OCI-LY7 (cell line): ENCODE data around the gene MGST3. TPM values are rescaled to one million over a fixed set of nuclear protein-coding genes. Genes with fewer than 3 reads are reported as not detected.

ENCODE experiments used
- BruUV-seq: library from RNA; stranded (reverse); fragments of 400-500 nt; replicated peaks from 2 replicates; lab custom pipeline; 2021; lab: Mats Ljungman, UMichigan
- CTCF ChIA-PET: fragments of 300-600 bp; sonication (Branson Sonifier 250); formaldehyde crosslinking; loops from one replicate; lab custom pipeline; 2022; ENCODE audit warnings: antibody characterized with exemption; ENCODE audit not compliant: unreplicated experiment; lab: Charles Lee
- POLR2A ChIA-PET: fragments of 300-600 bp; sonication (Branson Sonifier 250); formaldehyde crosslinking; loops from one replicate; lab custom pipeline; 2022; ENCODE audit warnings: antibody characterized with exemption; lab: Charles Lee
- DNase-seq: peaks from one replicate; pipeline ENCODE4 v3.0.0-alpha.2; 2015; ENCODE audit warnings: low spot score
- H2AFZ ChIP-seq: fragments of 200-600 bp; sonication (generic), shearing (Covaris generic); 2 replicates; pipeline ENCODE4 v1.6.1; 2014; ENCODE audit warnings: mild to moderate bottlenecking, antibody characterized with exemption, low read length, moderate library complexity
- H3K27ac ChIP-seq: fragments of 200-600 bp; sonication (generic); 2 replicates; pipeline ENCODE4 v1.5.1; 2014; ENCODE audit warnings: mixed run types, low read depth, mild to moderate bottlenecking, moderate library complexity, low read length, inconsistent platforms; ENCODE audit not compliant: poor library complexity, severe bottlenecking
- H3K36me3 ChIP-seq: fragments of 200-600 bp; sonication (generic); 2 replicates; pipeline ENCODE4 v1.6.1; 2014; ENCODE audit warnings: mild to moderate bottlenecking, antibody characterized with exemption, low read length, moderate library complexity, mixed read lengths; ENCODE audit not compliant: insufficient read depth
- H3K4me1 ChIP-seq: fragments of 200-600 bp; sonication (generic); 2 replicates; pipeline ENCODE4 v1.5.1; 2014; ENCODE audit warnings: mild to moderate bottlenecking, low read length; ENCODE audit not compliant: insufficient read depth, poor library complexity, severe bottlenecking
- H3K4me2 ChIP-seq: fragments of 200-600 bp; sonication (generic); 2 replicates; pipeline ENCODE4 v1.6.1; 2014; ENCODE audit warnings: mild to moderate bottlenecking, low read length
- H3K4me3 ChIP-seq: fragments of 200-600 bp; sonication (generic); 2 replicates; pipeline ENCODE4 v1.5.1; 2014; ENCODE audit warnings: mild to moderate bottlenecking, low read depth, low read length; ENCODE audit not compliant: poor library complexity, severe bottlenecking
- H3K79me2 ChIP-seq: fragments of 200-600 bp; sonication (generic); 2 replicates; pipeline ENCODE4 v1.6.1; 2016; ENCODE audit warnings: low read depth, mild to moderate bottlenecking, low read length, moderate library complexity, mixed read lengths; ENCODE audit not compliant: insufficient read depth
- H3K9me2 ChIP-seq: fragments of 200-600 bp; sonication (generic); 2 replicates; pipeline ENCODE4 v1.6.1; 2016; ENCODE audit warnings: mild to moderate bottlenecking, low read length, mixed read lengths; ENCODE audit not compliant: insufficient read depth
- H3K9me3 ChIP-seq: fragments of 200-600 bp; sonication (generic); 2 replicates; pipeline ENCODE4 v1.6.1; 2014; ENCODE audit warnings: mild to moderate bottlenecking, mixed run types, low read length, mixed read lengths
- H4K20me1 ChIP-seq: fragments of 200-600 bp; sonication (generic); 2 replicates; pipeline ENCODE4 v1.6.1; 2014; ENCODE audit warnings: mild to moderate bottlenecking, antibody characterized with exemption, low read length, moderate library complexity, mixed read lengths; ENCODE audit not compliant: insufficient read depth
- EZH2phosphoT487 ChIP-seq: fragments of 200-600 bp; sonication (generic); IDR thresholded peaks from 2 replicates; pipeline ENCODE4 v1.6.1; 2018; ENCODE audit warnings: low read depth, borderline replicate concordance, mild to moderate bottlenecking, mixed run types, antibody characterized with exemption, low read length, moderate library complexity, mixed read lengths
- intact Hi-C: fragments of 100-400 bp; cut with micrococcal nuclease; formaldehyde crosslinking; loops from one replicate; pipeline ENCODE4 v1.10.0; 2022; ENCODE audit not compliant: unreplicated experiment
- total RNA-seq, 2 experiments: library from RNA; depleted of rRNA in 1 of 2; stranded (reverse); fragments of >200 nt in 1 of 2; shearing (Covaris generic) in 1 of 2; gene quantifications; 2 replicates each; pipeline ENCODE4 v1.2.3, GENCODE V29; 2014 to 2022
- TF ChIP-seq, protein P1 (sequence below): fragments of 200-600 bp; sonication (generic); conservative IDR thresholded peaks from 2 replicates; pipeline ENCODE4 v1.5.1; 2014; ENCODE audit warnings: mild to moderate bottlenecking, antibody characterized with exemption, low read length, moderate library complexity, mixed read lengths

Gene MGST3
- total RNA-seq, 2 experiments from 2014 or later, result 115 to 127 TPM

DNA sequence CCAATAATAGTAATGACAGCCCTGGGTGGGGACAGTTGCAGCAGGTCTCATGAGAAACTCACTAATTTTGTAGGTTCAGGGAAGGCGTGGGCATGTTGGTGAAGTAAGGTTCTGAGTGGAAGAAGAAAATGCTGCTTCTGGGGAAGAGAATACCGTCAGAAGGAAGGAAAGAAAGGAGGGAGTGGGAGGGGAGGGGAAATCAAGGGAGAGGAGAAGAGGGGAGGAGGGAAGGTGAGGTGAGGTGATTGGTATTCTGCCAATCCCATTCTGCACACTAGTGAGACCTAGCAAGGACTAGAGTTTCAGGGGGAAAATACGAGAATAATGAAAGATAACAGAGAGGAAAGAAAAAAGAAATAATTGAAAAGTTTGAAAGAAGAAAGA is 32.4 kb upstream of the MGST3 start:
- ChIA-PET POLR2A (interaction anchor here (0.8 to 3.7 kb wide), 6 partner anchors 11 to 315 kb away, joined by 3 to 22 read pairs (median 4); no protein-coding TSS in a partner anchor), CTCF (interaction anchor here (1.1 kb wide), 1 partner anchor 169 kb away, joined by 3 read pairs; no protein-coding TSS in a partner anchor)
- no peak for DNase-seq
- Histone ChIP-seq H3K4me3 (peak overlapping the region; percentile 68), H3K79me2 (no peaks in the 10 kb centered on the region), H3K9me2 (no peaks in the 10 kb centered on the region), H2AFZ (peak overlapping the region; percentile 96), H4K20me1 (no peaks in the 10 kb centered on the region), H3K4me1 (peaks cover 31% of the 10 kb centered on the region), H3K27ac (peak overlapping the region; percentile 16), H3K9me3 (no peaks in the 10 kb centered on the region), H3K36me3 (no peaks in the 10 kb centered on the region), H3K4me2 (peak overlapping the region; percentile 83)
- intact Hi-C loops, result loop anchor here (2.0 kb wide), 1 partner anchor 170 kb away; the partner anchor contains the start of gene TMCO1
- TF ChIP-seq EZH2phosphoT487, result no peak
- TF ChIP-seq, protein P1, sequence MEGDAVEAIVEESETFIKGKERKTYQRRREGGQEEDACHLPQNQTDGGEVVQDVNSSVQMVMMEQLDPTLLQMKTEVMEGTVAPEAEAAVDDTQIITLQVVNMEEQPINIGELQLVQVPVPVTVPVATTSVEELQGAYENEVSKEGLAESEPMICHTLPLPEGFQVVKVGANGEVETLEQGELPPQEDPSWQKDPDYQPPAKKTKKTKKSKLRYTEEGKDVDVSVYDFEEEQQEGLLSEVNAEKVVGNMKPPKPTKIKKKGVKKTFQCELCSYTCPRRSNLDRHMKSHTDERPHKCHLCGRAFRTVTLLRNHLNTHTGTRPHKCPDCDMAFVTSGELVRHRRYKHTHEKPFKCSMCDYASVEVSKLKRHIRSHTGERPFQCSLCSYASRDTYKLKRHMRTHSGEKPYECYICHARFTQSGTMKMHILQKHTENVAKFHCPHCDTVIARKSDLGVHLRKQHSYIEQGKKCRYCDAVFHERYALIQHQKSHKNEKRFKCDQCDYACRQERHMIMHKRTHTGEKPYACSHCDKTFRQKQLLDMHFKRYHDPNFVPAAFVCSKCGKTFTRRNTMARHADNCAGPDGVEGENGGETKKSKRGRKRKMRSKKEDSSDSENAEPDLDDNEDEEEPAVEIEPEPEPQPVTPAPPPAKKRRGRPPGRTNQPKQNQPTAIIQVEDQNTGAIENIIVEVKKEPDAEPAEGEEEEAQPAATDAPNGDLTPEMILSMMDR, result no peak
- BruUV-seq, result no TSS peak

DNA sequence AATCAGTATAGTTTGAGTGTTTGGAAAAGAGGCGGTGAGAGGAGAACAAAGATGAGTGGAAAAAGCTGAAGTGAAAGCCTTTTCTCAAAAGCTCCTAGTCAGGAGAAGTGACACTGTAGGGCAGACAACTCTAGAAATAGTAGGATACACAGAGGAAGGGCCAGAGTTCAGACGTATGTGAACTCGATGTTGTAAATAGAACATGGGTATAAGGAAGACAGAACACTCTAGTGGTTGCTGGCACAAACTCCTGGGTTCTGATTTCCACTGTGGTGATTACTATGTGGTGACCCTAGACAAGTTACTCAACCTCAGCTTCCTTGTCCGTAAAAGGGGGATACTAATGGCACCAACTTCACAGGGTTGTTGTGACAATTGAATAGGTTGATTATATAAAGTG is 30.2 kb upstream of the MGST3 start:
- Histone ChIP-seq H3K27ac (no peak overlapping the region), H3K79me2 (no peaks in the 10 kb centered on the region), H4K20me1 (no peaks in the 10 kb centered on the region), H3K36me3 (no peaks in the 10 kb centered on the region), H3K4me1 (peaks cover 31% of the 10 kb centered on the region), H3K4me3 (no peak overlapping the region), H3K9me2 (no peaks in the 10 kb centered on the region), H3K9me3 (no peaks in the 10 kb centered on the region), H2AFZ (no peak overlapping the region), H3K4me2 (no peak overlapping the region)
- ChIA-PET CTCF (no interaction called here), POLR2A (interaction anchor here (0.6 to 3.8 kb wide), 8 partner anchors 8 to 207 kb away, joined by 3 to 22 read pairs (median 5); partner anchors contain the start of genes ALDH9A1 and MGST3)
- no peak for DNase-seq
- intact Hi-C loops, result loop anchor here (1.0 to 5.0 kb wide), 5 partner anchors 31 to 314 kb away; partner anchors contain the start of genes ALDH9A1, MGST3 and UCK2
- no peak for TF ChIP-seq EZH2phosphoT487
- TF ChIP-seq, protein P1, result no peak
- no TSS peak for BruUV-seq

DNA sequence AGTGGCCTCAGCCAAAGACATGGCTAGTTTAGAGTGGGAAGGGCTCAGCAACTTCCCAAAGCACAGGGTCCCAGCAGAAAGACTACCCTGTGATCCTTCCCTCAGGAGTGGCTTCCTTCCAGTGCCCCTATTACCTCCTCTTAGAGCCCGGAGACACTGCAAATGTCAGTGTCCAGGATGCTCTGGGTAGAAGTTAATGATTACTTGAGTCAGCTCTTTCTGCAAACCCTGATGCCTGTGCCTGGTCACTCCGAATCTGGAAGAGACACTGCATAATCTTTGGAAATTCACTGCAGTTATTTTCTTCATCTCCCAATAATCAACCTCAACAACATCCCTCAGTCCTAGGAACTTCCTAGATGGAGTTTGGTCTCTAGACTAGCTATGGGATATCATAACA is 27.2 kb upstream of the MGST3 start:
- intact Hi-C loops, result loop anchor here (2.0 to 5.0 kb wide), 2 partner anchors 75 to 223 kb away; partner anchors contain the start of gene UCK2
- H3K27ac ChIP-seq, result no peak overlapping the region
- no peak for DNase-seq
- no peak for TF ChIP-seq EZH2phosphoT487
- TF ChIP-seq, protein P1, result no peak
- ChIA-PET POLR2A (interaction anchor here (1.3 kb wide), 1 partner anchor 8 kb away, joined by 3 read pairs; no protein-coding TSS in a partner anchor), CTCF (no interaction called here)
- H3K4me1 ChIP-seq, result peaks cover 23% of the 10 kb centered on the region
- H3K4me3 ChIP-seq, result no peak overlapping the region
- no peaks in the 10 kb centered on the region for H3K9me3 ChIP-seq
- no peak overlapping the region for H2AFZ ChIP-seq
- no peaks in the 10 kb centered on the region for H3K79me2 ChIP-seq
- BruUV-seq, result no TSS peak
- H3K4me2 ChIP-seq, result no peak overlapping the region
- H3K9me2 ChIP-seq, result no peaks in the 10 kb centered on the region
- H4K20me1 ChIP-seq, result no peaks in the 10 kb centered on the region
- H3K36me3 ChIP-seq, result no peaks in the 10 kb centered on the region
